GM21447 (cell line): ENCODE data around the gene FAXDC2.

Experiments
- ATAC-seq: cut with Tn5 transposase; IDR thresholded peaks from one replicate; pipeline ENCODE4 v1.9.1; 2021; ENCODE audit not compliant: unreplicated experiment

Gene FAXDC2

GRCh38 chr5:154850255-154851062 lies at the start of gene FAXDC2:
TSS of gene FAXDC2 (minus strand) at chr5:154850603. CDS start at chr5:154838178, 12,425 bp downstream.
- ATAC-seq = no peak

- ATAC-seq = no peak
Measured at GRCh38 chr5:154900066-154900465, 49.7 kb upstream of the FAXDC2 start.

- ATAC-seq = no peak
Measured at GRCh38 chr5:154899151-154899816, 48.9 kb upstream of the FAXDC2 start.

GRCh38 chr5:154898210-154898609 lies 47.8 kb upstream of the FAXDC2 start:
- ATAC-seq = no peak

GRCh38 chr5:154896562-154897165 lies 46.3 kb upstream of the FAXDC2 start:
- ATAC-seq = no peak

GRCh38 chr5:154895606-154896561 lies 45.5 kb upstream of the FAXDC2 start:
- no peak for ATAC-seq

- no peak for ATAC-seq
Measured at GRCh38 chr5:154893381-154893780, 43.0 kb upstream of the FAXDC2 start.

- no peak for ATAC-seq
Measured at GRCh38 chr5:154892369-154892771, 42.0 kb upstream of the FAXDC2 start.

- ATAC-seq = no peak
Measured at GRCh38 chr5:154885439-154885838, 35.0 kb upstream of the FAXDC2 start.

GRCh38 chr5:154884424-154884823 lies 34.0 kb upstream of the FAXDC2 start:
- no peak for ATAC-seq

- ATAC-seq = no peak
Measured at GRCh38 chr5:154881986-154882385, 31.6 kb upstream of the FAXDC2 start.

- ATAC-seq = no peak
Measured at GRCh38 chr5:154878642-154879335, 28.4 kb upstream of the FAXDC2 start.

GRCh38 chr5:154873791-154874331 lies 23.5 kb upstream of the FAXDC2 start:
- ATAC-seq = no peak

GRCh38 chr5:154871734-154872133 lies 21.3 kb upstream of the FAXDC2 start:
- ATAC-seq = no peak

- no peak for ATAC-seq
Measured at GRCh38 chr5:154868702-154869101, 18.3 kb upstream of the FAXDC2 start.

- ATAC-seq = no peak
Measured at GRCh38 chr5:154866841-154867240, 16.4 kb upstream of the FAXDC2 start.

- ATAC-seq = no peak
Measured at GRCh38 chr5:154865466-154866184, 15.2 kb upstream of the FAXDC2 start.

GRCh38 chr5:154863291-154864080 lies 13.1 kb upstream of the FAXDC2 start:
- ATAC-seq = no peak

- no peak for ATAC-seq
Measured at GRCh38 chr5:154862766-154863165, 12.4 kb upstream of the FAXDC2 start.
